NCI-H146 treated with DMSO at 0.1 percent for 48 hours (cell line): Measurements from ENCODE around the gene PITPNC1.
"Not testable (repeated sequence)": the region's sequence is repeated elsewhere in the genome, so short reads cannot be mapped to it uniquely, and the experiment has no call there.

Experiments
- DNase-seq: peaks from one replicate; lab custom pipeline; 2025; ENCODE audit not compliant: unreplicated experiment; lab: John Stamatoyannopoulos, UW

The PITPNC1 gene

DNA sequence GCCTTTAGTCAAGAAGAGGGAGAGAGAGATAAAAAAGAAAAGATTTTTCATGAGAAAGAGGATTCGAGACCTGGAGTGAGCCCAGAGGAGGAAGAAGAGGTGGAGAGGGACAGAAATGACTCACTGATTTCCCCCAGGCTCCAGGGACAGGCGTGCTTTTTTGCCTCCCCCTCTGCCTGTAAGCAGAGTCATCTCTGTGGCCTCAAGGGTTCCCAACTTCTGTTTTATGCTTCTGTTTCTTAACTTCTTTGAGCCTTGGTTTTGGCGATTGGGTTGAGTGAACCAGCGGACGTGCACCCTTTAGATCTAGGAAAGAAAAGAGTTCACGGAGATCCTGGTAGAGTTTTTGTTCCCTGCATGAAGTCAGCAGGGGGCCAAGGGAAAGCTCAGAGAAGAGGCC lies 192.8 kb downstream of the PITPNC1 start:
- no peak for DNase-seq

DNA sequence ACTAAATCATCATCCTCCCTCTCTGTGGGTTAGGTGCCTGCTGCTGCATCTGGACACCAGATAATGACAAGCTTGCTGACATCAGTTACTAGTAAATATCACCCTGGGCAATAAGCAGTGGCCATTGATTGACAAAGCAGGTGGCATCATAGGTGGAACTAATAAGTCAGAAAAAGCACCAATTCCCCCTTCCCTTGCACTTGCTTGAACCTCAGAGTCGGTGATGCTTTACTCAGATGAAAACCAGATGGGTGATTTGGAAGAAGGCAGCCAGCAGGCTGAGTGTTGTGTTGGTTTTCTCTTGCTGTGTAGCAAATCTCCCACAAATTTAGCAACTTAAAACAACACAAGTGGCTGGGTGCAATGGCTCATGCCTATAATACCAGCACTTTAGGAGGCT lies 193.7 kb downstream of the PITPNC1 start:
- no peak for DNase-seq

DNA sequence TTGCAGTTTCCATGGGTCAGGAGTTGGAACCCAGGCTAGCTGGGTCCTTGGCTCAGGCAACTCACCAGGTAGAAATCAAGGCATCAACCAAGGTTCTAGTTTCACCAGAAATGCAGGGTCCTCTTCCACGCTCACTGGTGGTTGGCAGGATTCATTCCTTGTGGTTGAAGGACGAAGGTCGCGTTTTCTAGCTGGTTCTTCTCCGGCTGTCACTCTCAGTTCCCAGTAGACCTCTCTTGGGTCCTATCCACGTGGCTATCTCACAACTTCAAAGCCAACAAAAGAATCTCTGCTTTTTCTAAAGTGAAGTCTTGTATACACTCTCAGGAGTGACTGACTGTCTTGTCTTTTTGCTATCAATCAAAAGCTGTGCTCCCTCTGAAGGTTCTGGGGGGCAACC lies 194.4 kb downstream of the PITPNC1 start:
- no peak for DNase-seq

DNA sequence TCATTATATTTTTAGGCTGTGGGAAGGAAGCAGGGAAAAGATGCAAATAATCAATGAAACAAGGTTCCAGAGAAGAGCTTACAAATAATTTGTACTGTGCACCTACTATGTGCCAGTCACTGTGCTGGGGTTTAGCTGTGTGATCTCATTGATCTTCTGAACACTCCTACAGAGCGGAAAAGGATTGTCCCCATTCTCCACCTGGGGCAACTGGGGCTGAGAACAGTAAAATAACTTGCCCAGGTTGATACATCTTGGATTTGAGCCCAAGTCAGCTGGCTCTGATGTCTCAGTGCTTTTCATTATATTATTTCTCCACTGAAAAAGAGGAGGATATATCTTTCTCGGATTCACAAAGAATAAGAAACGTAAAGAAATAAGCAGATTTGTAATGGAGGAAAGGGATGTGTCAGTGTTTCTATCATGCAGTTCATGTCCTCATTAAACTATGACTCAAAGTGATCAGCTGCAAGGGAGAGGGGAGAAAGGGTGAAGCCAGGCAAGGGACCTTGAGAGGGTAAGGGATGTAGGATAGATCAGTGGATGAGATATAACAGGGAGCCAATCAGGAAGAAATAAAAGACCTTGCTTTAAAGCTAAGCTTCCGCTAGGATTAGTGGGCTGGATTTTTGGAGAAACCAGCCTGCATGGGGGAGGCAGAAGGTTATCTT lies 197.0 kb downstream of the PITPNC1 start:
- no peak for DNase-seq

DNA sequence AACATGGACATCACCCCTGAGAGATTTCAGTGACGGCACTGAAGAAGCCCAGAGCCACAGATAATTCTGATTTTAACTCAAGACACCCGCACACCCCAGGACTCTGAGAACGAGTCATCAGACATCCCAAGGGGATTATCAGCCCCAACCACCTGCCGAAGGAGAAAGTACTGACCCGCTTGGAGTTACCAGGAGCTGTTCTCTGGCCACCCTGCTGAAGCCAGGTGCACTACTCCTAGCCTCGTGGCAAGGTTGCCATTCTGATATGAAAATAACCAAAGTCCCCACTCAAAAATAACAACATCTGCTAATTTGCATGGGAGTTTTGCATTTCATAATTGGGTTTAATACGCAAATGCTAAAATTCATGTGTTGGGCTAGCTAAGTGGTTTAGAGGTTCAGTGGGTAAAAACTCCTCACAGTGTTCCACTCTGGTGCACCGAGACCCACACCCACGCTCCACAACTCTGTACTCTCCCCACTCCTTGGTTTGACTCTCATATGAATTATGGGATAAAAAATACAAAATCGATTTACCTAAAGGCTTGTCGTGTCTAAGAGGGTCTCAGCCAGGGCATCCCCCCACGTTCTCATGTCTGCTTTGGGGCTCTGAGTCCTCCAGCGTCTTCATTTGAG lies 197.7 kb downstream of the PITPNC1 start:
- no peak for DNase-seq

DNA sequence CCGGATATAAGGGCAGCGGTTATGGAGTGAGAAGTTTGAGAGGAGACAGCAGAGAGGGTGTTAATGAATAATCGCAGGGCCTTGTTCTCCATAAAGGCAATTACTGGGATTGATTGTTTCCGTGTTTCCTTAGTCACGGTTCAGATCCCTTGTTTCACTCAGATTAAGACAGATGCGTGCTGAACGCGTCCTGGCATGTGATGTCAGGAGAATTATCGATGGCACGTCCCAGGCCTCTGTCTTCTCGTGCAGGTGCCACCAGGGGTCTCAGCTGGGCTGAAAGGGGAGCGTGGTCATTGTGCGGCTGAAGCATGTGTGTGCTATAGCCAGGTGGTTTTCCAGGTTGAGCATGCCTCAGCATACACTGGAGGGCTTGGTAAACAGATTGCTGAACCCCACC lies 198.2 kb downstream of the PITPNC1 start:
- DNase-seq: peak; percentile 96

DNA sequence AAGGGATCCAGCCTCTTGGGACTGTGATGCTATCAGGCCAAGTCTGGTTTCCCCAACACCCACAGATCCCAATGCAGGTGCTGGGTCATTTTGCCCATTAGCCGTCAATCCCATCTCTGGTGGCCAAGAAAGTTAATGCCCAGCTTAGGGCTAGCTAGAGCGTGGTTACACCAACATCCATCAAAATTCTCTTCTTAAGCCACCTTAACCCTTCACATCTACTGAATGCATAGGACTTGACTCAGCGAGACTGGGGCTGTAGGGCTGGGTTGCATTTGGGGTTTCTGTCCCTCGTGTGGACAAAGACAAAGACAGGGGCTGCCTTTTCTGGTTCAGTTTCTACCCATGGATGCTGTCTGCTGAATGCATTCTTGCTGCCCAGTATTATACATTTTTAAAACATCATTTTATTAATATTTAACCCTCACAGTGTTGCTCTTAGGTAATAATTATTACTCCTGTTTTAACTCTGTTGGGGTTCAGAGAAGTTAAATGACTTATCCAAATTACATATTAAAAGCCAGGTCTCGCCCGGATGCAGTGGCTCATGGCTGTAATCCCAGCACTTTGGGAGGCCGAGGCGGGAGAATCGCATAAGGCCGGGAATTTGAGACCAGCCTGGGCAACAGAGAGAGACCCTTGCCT lies 199.5 kb downstream of the PITPNC1 start:
- DNase-seq: no peak

DNA sequence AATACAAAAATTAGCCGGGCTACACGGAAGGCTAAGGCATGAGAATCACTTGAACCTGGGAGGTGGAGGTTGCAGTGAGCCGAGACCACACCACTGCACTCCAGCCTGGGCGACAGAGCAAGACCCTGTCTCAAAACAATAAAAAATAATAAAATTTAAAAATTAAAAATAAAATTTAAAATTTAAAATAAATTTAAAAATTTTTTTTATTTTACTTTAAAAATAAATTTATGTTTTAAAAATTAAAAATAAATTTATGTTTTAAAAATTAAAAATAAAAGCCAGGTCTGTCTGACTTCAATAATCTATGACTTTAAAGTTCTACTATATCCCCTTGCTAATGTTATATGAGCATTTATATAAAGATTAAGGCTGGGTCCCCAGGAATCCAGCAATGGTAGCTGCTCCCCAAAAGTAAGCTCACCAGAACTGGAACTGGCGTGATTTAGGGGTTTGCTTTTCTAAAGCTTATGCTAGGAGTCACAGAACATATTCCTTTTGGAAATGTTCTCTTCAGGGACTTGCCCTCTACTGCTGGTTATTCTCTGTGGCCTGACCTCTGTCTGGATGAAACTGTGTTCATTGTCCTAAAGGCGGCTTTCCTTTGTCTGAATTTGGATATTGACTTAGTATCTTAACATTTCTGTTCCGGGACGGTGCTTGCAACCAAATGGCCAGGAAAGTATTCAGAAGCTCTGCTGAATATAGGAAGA lies 200.5 kb downstream of the PITPNC1 start:
- DNase-seq: no peak

DNA sequence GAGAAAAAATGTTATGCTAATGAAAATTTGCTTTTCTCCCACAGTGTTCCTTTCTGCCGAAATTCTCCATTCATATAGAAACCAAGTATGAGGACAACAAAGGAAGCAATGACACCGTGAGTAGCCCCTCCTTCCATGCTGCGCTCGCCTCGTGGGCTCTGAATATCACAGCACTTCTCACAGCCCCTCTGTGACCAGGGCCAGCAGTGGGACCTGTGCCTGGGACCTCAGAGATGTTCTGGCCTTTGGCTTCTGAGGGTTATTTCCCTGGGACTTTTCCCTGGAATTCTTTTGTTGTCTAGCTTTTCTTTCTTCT lies 201.0 kb downstream of the PITPNC1 start:
- DNase-seq: no peak

DNA sequence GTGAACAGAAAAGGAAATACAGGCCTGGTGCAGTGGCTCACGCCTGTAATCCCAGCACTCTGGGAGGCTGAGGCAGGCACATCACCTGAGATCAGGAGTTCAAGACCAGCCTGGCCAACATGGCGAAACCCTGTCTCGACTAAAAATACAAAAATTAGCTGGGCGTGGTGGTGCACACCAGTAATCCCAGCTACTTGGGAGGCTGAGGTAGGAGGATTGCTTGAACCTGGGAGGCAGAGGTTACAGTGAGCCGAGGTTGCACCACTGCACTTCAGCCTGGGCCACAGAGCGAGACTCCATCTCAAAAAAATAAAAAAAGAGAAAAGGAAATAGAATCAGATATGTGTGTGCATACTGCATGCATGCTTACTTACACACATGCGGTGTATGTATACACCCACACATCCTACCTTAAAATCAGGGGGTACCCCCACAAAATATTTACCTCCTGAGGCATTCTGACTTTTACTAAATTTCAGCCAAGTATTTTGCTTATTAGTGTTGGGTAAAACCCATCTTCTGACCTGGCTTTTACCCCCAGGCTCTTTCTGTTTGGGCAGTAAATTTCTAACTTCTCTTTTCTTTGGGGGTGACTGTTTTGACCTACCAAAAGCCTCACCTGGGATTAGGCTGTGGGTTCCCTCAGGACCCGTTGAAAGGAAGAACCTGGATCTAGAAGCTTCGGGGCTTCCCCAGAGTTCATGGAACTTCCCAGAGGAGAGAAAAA lies 201.8 kb downstream of the PITPNC1 start:
- not testable (repeated sequence) for DNase-seq

DNA sequence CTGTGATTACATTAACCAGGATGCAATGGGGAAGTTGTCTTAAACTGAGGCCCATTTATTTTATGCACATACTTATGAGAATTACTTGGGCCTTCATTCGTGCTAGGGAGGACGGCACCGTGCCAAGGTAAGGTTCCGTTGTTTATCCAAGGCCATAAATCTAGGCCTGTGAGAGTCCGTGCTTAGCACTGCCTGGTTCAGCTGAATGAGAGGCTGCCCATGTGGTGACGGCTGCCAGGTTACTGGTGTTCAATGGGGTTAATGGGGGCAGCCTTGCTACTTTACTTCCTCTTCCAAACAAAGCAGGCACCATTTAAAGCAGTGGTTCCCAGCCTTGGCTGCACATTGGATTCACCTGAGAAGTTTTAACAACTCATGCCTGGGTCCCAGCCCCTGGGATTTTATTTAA lies 205.6 kb downstream of the PITPNC1 start:
- DNase-seq: no peak

DNA sequence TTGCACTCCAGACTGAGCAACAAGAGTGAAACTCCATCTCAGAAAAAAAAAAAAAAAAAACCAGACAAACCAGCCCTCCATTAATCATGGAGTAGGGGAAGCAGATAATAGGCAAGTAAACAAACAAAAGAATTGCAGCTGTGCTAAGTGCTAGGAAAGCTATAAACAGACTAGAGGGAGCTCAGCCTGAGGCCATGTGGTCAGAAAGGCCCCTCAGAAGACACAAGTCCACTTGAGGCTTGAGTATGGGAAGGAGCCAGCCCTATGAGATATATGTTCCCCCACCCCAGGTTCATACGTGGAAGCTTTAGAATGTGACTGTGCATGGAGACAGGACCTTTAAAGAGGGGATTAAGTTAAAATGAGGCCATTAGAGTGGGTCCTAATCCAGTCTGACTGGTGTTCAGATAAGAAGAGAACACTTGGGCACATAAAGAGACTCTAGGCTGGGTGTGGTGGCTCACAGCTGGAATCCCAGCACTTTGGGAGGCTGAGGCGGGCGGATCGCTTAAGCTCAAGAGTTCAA lies 208.1 kb downstream of the PITPNC1 start:
- DNase-seq: peak; percentile 71

DNA sequence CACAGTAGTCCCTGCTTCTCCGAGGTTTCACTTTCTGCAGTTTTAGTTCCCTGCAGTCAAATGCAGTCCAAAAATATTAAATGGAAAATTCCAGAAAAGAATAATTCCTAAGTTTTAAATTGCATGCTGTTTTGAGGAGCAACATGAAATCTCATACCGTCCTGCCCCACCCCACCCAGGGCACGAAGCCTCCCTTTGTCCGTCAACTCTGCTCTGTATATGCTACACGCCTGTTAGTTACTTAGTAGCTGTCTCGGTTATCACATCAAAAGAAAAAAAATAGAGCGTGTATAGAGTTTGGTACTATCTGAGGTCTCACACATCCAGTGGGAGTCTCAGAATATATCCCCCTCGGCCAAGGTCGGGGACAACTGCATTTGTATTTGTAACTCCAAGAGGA lies 211.2 kb downstream of the PITPNC1 start:
- DNase-seq: no peak

DNA sequence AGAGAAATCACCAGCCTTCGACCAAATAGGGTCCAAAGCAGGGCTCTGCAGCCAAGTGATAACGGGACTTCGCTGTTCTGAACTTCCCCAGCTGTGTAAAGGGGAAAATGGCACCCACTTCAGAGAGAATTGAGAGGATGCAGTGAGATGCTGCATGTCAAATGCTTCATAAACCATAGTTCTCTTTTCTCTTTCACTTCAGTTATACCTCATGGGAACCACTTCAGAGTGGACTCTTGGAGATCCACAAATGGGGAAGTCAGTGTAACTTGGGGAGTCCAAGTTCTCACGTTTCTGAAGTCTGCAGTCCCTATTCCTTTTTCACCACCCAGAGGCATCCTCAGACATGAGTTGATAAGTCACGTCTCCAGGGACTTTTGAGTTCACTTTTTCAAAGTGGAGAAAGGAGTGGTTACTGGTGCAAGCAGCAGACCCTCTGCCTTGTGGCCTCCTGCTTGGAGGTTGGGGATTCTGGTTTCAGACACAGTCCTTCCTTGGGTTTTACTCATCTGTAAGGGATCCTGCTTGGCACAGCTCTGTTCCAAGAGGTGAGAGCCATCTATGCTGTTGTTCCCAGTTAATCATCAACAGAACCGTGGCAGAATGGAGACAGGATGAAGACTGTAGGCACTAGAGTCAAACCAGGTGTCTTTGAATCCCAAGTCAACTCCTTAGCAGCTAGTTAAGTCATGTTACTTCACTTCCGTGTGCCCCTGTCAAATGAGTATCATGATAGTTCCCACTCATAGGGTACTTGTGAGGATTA lies 217.2 kb downstream of the PITPNC1 start:
- no peak for DNase-seq

DNA sequence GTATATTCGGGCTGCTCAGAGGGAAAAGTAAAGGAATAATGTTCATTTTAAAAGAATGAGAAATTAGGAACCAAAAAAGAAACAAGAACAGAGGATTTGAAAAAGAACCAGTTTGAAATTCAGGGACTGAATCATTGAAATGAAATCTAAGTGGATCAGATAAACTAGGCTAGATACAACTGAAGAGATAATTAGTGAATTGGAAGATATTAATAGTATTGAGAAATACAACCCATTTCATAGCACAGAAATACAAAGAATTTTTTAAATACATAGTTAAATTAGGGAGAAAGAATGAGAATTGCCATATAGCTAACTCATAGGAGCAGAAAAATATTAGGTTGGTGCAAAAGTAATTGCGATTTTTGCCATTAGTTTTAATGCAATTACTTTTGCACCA lies 223.3 kb downstream of the PITPNC1 start:
- DNase-seq: no peak

DNA sequence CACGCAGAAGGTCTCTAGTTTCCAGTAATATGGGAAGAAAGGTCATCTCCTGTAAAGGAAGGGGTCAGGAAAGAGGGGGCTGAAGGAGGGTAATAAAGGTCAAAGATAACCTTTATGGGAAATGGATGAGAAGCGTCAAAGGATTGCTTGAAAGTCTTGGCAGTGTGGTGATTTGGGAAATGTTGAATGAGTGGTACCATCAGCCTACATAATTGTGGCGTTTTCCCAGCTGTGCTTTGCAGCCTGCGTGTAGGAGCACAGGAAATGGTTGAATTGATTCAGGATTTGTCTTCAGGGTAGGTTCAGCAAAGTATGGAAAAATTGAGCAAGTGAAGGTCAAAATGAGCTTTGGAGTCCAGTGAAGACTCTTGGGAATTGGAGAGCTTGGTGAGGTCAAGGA lies 224.8 kb downstream of the PITPNC1 start:
- DNase-seq: no peak

DNA sequence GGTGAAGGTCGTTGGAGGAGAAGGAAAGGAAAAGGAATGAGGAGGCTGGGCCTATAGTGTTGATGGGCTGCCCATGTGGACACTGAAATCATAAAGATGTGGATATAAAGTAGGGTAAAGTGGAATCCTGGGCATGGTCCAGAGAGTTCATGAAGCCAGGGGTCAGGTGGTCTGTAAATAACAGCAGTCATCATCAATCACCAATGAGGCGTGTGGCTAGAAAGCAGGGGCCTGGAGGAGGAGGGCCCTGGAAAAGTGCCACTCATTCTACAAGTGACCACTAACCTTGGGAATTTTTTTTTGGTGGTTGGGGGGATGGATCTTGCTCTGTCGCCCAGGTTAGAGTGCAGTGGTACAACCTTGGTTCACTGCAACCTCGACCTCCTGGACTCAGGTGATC lies 225.4 kb downstream of the PITPNC1 start:
- DNase-seq: no peak

DNA sequence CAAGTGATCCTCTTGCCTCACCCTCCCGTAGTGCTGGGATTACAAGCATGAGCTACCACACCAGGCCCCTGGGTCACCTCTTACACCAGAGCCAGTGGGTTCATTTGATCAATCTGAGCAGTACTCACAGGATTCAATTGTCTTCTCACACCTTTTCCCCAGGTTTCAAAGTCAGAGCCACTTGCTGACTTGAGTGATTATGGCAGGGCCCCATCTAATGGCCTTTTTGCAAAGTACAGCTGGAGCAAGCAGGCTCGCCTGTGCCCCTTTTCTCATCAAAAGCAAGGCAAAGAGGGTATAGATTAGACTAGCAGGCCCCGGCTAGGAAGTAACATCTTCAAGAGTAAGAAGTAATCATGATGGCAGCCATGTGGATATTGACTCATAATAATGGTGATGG lies 225.9 kb downstream of the PITPNC1 start:
- peak; percentile 59 for DNase-seq

DNA sequence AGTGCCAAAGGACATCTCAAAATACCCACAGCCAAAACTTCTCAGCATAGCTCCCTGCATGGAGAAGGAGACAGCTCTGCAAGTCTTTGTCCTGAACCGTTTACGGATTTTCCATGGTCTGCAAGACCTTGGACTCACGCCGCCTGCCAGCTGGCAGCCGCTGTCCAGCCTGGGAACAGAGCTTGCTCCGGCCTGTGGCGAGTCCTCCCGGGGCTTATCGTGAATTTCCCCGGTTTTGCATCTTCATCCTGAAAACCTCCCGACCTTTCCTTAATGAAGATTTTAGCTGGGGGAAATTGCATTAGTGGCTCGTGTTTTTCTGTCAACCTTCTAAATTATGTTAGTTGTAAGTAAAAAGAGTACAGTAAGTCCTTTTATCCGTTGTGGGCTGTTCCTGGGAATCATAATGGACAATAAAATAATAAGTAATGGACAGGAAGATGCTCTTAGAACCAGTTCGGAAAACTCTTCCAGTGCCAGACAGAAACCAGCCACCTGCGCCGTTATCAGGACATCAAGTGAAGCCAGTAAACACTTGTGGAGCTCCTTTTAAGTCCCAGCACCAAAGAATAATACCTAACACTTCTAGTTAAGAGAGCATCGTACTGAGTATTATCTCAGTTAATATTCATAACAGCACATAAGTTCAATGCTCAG lies 228.3 kb downstream of the PITPNC1 start:
- no peak for DNase-seq

DNA sequence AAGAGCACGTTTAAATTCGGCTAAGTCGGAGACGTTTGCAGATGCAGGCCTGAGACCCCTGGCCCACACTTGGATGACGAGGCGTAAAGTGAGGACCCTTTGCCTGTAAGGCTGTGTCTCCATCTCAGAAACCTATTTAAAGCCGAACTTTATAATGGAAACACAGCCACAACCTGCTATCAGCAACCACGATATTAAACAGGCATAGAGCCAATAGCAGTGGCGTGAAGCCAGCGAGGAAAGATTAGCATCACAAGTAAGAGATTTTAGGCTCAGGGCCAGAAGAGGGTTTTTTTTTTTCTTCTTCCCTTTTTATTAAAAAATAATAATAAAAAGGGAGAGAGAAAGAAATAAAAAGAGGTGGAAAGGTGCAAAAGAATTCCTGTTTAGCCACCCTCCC lies 229.4 kb downstream of the PITPNC1 start:
- DNase-seq: no peak
